ENCODE results near the gene PLXNA2.

The PLXNA2 gene

GRCh38 chr1:208047975-208048374, 196.2 kb downstream of the PLXNA2 start:
- no peak for TF ChIP-seq ZNF274 (IDR thresholded peaks at IDR 0.05; ENCODE audit: low read depth, low read length)
- no peak overlapping the region for H3K4me3 ChIP-seq (ENCODE audit: low read length)

GRCh38 chr1:208047476-208047934, 196.7 kb downstream of the PLXNA2 start:
- no peak for TF ChIP-seq ZNF274 (IDR thresholded peaks at IDR 0.05; ENCODE audit: low read depth, low read length)

DNA sequence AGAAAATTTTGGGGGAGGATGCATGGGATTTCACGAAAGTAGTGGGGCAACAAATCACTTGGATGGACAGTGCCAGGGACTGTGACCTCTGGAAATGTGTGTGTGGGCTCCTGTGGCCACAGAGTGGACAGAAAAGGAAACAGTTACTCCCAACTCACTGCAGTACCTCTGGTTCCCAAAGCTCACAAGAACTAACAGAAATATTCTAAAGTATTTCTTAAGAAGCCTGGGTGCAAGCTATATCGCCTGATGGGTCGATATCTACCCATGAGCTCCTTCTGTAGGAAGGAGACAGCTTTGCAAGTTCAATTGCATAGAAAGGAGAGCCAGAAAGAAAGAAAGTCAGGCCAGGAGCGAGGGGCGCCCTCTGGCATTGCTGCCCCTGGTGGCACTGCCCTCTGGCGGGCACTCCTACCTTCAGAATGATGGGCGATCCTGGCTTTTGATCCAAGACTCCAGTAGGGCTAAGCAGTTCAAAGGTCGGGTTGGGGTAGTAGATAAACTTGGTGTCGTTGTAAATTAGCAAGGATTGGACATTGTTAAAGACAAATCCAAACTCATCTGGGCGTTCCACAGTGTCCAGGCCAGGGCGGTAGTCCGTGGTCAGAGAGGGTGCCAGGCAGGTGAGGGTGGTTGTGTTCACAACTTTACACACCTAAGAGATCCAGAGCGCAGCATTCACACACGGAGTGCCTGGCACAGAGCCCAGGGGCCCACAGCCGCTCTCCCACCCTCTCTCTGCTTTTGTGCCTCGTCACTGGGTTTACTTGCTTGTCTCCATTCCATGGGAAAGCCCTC, 198.5 kb downstream of the PLXNA2 start:
- H3K4me3 ChIP-seq (ENCODE audit: low read length), result no peak overlapping the region
- TF ChIP-seq ZNF274 (IDR thresholded peaks at IDR 0.05; ENCODE audit: low read depth, low read length), result no peak

More at GRCh38 chr1:208047476-208047934, 196.7 kb downstream of the PLXNA2 start:
- no peak overlapping the region for H3K4me3 ChIP-seq (ENCODE audit: low read length)

DNA sequence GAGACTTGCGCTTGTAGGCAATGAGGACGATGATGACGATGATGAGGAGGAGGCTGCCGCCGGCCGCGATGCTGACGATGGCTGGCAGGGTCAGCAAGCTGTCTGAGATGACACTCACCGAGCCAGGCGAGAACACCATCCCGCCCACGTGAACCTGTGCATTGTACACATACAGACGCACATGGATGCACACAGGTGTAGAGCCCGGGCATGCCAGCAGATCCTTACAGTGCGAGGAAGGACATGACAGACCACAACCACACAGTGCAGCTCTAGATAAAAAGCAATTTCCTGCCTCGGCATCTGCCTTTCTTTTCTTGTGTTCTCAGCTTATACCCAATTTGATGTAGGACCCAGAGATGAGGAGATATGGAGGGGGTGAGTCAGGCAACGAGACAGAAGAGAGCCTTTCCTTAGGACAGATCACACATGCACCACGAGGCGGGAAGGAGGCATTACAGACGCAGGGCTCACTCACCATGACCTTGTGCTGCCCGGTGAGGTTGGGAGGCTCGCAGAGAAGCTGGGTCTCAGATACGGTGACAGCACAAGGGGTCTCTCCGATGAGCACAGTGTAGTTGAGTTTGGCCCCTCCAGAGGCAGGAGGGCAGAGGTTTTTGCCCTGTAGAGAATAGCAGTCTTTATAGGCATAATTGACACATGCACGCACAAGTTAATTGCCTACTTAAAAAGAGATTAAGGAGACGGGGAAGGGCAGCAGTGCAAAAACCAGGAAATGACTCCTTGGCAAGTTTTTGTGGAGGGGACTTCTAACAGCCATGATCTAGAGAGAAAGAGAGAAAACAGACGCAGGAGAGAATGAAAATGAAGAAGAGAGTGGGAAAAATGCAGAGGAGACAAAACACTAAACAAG, 199.4 kb downstream of the PLXNA2 start:
- H3K4me3 ChIP-seq (ENCODE audit: low read length), result no peak overlapping the region

GRCh38 chr1:208043691-208044181, 200.4 kb downstream of the PLXNA2 start:
- H3K4me3 ChIP-seq (ENCODE audit: low read length), result no peak overlapping the region
- no peak for TF ChIP-seq ZNF274 (IDR thresholded peaks at IDR 0.05; ENCODE audit: low read depth, low read length)

More for the DNA sequence above, 199.4 kb downstream of the PLXNA2 start:
- TF ChIP-seq ZNF274 (IDR thresholded peaks at IDR 0.05; ENCODE audit: low read depth, low read length), result no peak

- no peak for TF ChIP-seq ZNF274 (IDR thresholded peaks at IDR 0.05; ENCODE audit: low read depth, low read length)
- H3K4me3 ChIP-seq (ENCODE audit: low read length), result no peak overlapping the region
These were observed 201.3 kb downstream of the PLXNA2 start for GRCh38 chr1:208042868-208043267.

- no peak for TF ChIP-seq ZNF274 (IDR thresholded peaks at IDR 0.05; ENCODE audit: low read depth, low read length)
- no peak overlapping the region for H3K4me3 ChIP-seq (ENCODE audit: low read length)
These were observed 202.1 kb downstream of the PLXNA2 start for GRCh38 chr1:208042041-208042615.

DNA sequence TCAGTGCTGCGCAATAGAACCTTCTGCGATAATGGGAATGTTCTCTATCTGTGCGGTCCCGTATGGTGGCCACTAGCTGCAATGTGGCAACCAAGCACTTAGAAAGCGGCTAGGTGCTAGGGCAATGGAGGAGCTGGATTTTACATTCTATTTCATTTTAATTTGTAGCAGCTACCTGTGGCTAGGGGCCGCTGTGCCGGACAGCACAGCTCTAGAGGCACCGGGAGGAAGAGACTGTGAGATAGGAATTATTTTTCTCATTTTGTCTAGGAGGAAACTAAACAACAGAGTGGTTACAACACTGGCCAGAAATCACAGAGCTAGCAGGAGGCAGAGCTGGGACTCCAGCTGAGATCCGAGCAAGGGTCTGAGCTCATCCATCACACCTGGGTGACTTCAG, 202.7 kb downstream of the PLXNA2 start:
- H3K4me3 ChIP-seq (ENCODE audit: low read length), result no peak overlapping the region
- TF ChIP-seq ZNF274 (IDR thresholded peaks at IDR 0.05; ENCODE audit: low read depth, low read length), result no peak

- no peak overlapping the region for H3K4me3 ChIP-seq (ENCODE audit: low read length)
- TF ChIP-seq ZNF274 (IDR thresholded peaks at IDR 0.05; ENCODE audit: low read depth, low read length), result no peak
These were observed 203.3 kb downstream of the PLXNA2 start for GRCh38 chr1:208040821-208041297.

- no peak for TF ChIP-seq ZNF274 (IDR thresholded peaks at IDR 0.05; ENCODE audit: low read depth, low read length)
- H3K4me3 ChIP-seq (ENCODE audit: low read length), result no peak overlapping the region
These were observed 204.4 kb downstream of the PLXNA2 start for GRCh38 chr1:208039536-208040332.

- H3K4me3 ChIP-seq (ENCODE audit: low read length), result no peak overlapping the region
- no peak for TF ChIP-seq ZNF274 (IDR thresholded peaks at IDR 0.05; ENCODE audit: low read depth, low read length)
These were observed 205.9 kb downstream of the PLXNA2 start for GRCh38 chr1:208038303-208038702.

DNA sequence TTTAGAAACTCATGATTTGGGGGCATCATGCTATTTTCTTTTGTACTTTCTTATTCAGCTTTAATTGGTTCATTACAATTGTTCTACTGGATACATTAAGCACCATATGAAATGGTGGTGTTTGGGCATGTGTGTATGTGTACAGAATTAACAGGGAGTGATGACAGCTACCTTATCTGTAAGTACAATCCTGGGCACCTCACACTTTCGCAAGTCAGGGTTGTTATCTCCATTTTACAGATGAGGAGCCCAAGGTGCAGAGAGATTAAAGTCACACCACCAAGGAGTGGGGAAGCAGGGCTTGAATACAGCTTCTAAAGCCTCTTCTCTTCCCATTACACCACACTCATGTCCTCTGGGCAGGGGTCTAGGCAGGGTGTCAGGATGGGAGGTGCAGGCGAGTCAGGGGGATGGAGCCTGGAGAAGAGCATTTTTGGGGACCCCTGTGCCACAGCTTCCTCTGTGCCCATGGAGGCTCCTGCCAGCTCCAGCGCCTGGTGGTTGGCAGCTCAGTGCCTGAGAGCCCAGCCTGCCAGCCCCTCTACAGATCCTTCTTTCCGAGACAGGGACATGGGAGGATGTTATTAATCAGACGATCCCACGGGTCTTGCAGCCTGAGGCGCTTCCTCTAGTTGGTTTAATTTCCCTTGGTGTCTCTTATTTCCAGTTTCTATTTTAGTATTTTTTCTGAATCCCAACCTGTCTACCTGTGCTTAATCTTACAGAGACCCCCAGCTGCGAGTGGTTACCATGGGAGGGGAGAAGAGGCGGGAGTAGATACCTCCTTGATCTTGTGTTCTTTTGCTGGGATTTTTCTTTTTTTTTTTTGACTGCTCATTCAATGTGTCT, 207.0 kb downstream of the PLXNA2 start:
- H3K4me3 ChIP-seq (ENCODE audit: low read length), result no peak overlapping the region
- no peak for TF ChIP-seq ZNF274 (IDR thresholded peaks at IDR 0.05; ENCODE audit: low read depth, low read length)

Data from GM08714 (cell line).